A549 (cell line): ENCODE data around the gene MARK1. TPM values are rescaled to one million over a fixed set of nuclear protein-coding genes. Genes with fewer than 3 reads are reported as not detected.

Experiments
- ATAC-seq, 2 experiments: fragments of 200-7000 bp in 1 of 2; fragments of >200 bp in 1 of 2; cut with Nextera tagmentation in 1 of 2; cut with Tn5 transposase in 1 of 2; 3 replicates each; pipeline versions ENCODE4 v1.8.0 to v1.9.1; 2018 to 2020; ENCODE audit warnings: mild to moderate bottlenecking in 1 of 2, moderate library complexity in 1 of 2
- CTCF ChIA-PET: fragments of 300-600 bp; sonication (Branson Sonifier 250); formaldehyde crosslinking; extraction: SDS; loops from one replicate; lab custom pipeline; 2021; ENCODE audit warnings: antibody characterized with exemption, inconsistent platforms; lab: Yijun Ruan, JAX
- POLR2A ChIA-PET: fragments of 350-600 bp; formaldehyde crosslinking; extraction: SDS; loops from one replicate; lab custom pipeline; 2021; ENCODE audit warnings: antibody characterized with exemption, inconsistent platforms; lab: Yijun Ruan, JAX
- DNase-seq, 2 experiments: peaks; one replicate each; pipeline versions ENCODE4 v3.0.0 to v3.0.0-alpha.2; 2011 to 2016; ENCODE audit warnings: low read depth in 1 of 2, low spot score in 1 of 2
- FAIRE-seq: peaks from 2 replicates; lab custom pipeline; 2011; peaks lifted over from hg19 to GRCh38; lab: Jason Lieb, UNC
- H3K27ac ChIP-seq, 2 experiments: fragments of >200 bp; sonication (Bioruptor Twin); formaldehyde crosslinking; 3 replicates each; pipeline ENCODE4 v1.5.1; 2016 to 2017
- H3K4me1 ChIP-seq: fragments of >200 bp; sonication (Bioruptor Twin); formaldehyde crosslinking; 3 replicates; pipeline ENCODE4 v1.6.1; 2016
- H3K4me2 ChIP-seq: fragments of >200 bp; sonication (Bioruptor Twin); formaldehyde crosslinking; 3 replicates; pipeline ENCODE4 v1.6.1; 2016
- H3K4me3 ChIP-seq: fragments of >200 bp; sonication (Bioruptor Twin); formaldehyde crosslinking; 3 replicates; pipeline ENCODE4 v1.5.1; 2016
- H3K9me3 ChIP-seq: fragments of >200 bp; sonication (Bioruptor Twin); formaldehyde crosslinking; 3 replicates; pipeline ENCODE4 v1.6.1; 2016
- ATOH8 ChIP-seq: fragments of 250-450 bp; sonication (Bioruptor Pico); IDR thresholded peaks from 2 replicates; pipeline ENCODE4 v1.5.0; 2020; ENCODE audit warnings: low read depth, mild to moderate bottlenecking, moderate library complexity
- CBX2 ChIP-seq: fragments of 200-600 bp; sonication (generic); IDR thresholded peaks from 2 replicates; pipeline ENCODE4 v1.6.1; 2016; ENCODE audit warnings: low read depth, mild to moderate bottlenecking, borderline replicate concordance
- CBX8 ChIP-seq: fragments of 200-600 bp; sonication (generic); IDR thresholded peaks from 2 replicates; pipeline ENCODE4 v1.6.1; 2016
- CEBPB ChIP-seq, 2 experiments: fragments of >200 bp in 1 of 2; sonication (Bioruptor Twin) in 1 of 2; formaldehyde crosslinking in 1 of 2; IDR thresholded peaks; 2 replicates each; pipeline ENCODE4 v1.6.1; 2012 to 2016
- EHF ChIP-seq: fragments of 250-450 bp; sonication (Bioruptor Pico); IDR thresholded peaks from 2 replicates; pipeline ENCODE4 v1.5.0; 2020; ENCODE audit warnings: mild to moderate bottlenecking
- EHMT2 ChIP-seq: fragments of 200-600 bp; sonication (generic); IDR thresholded peaks from 2 replicates; pipeline ENCODE4 v1.6.1; 2016; ENCODE audit warnings: antibody characterized with exemption, low read depth, mild to moderate bottlenecking, moderate library complexity
- FOSB ChIP-seq: fragments of 250-450 bp; sonication (Bioruptor Pico); IDR thresholded peaks from 2 replicates; pipeline ENCODE4 v1.5.0; 2020; ENCODE audit warnings: mild to moderate bottlenecking, moderate library complexity
- HDAC2 ChIP-seq: fragments of 200-600 bp; sonication (generic); IDR thresholded peaks from 2 replicates; pipeline ENCODE4 v1.6.1; 2016
- HOXB13 ChIP-seq: fragments of 250-450 bp; sonication (Bioruptor Pico); IDR thresholded peaks from 2 replicates; pipeline ENCODE4 v1.5.0; 2020; ENCODE audit warnings: low read depth, mild to moderate bottlenecking, moderate library complexity
- JUN ChIP-seq, 2 experiments: fragments of >200 bp; sonication (Bioruptor Twin); formaldehyde crosslinking; IDR thresholded peaks; 2 replicates in 1 of 2; 3 replicates in 1 of 2; pipeline ENCODE4 v1.6.1; 2016 to 2017
- MAFK ChIP-seq: fragments of 450-650 bp; IDR thresholded peaks from 2 replicates; pipeline ENCODE4 v1.6.1; 2014; ENCODE audit not compliant: partially characterized antibody
- MAZ ChIP-seq: fragments of 150-350 bp; IDR thresholded peaks from 2 replicates; pipeline ENCODE4 v1.6.1; 2014; ENCODE audit warnings: antibody characterized with exemption, low read depth, low read length, borderline replicate concordance
- MYC ChIP-seq: IDR thresholded peaks from 2 replicates; pipeline ENCODE4 v1.6.1; 2012; ENCODE audit warnings: mild to moderate bottlenecking, inconsistent platforms, low read length, improper control_type of control experiment, borderline replicate concordance
- POLR2A ChIP-seq: IDR thresholded peaks from 2 replicates; pipeline ENCODE4 v1.6.1; 2012; ENCODE audit warnings: mild to moderate bottlenecking, low read length
- POLR2AphosphoS2 ChIP-seq: conservative IDR thresholded peaks from 2 replicates; pipeline ENCODE4 v1.6.1; 2012; ENCODE audit warnings: low read length, improper control_type of control experiment, inconsistent platforms
- RAD21 ChIP-seq, 2 experiments: fragments of >200 bp in 1 of 2; sonication (Bioruptor Twin) in 1 of 2; formaldehyde crosslinking in 1 of 2; IDR thresholded peaks in 1 of 2; conservative IDR thresholded peaks in 1 of 2; 2 replicates in 1 of 2; 3 replicates in 1 of 2; pipeline ENCODE4 v1.6.1; 2012 to 2018; ENCODE audit warnings: inconsistent platforms in 1 of 2
- RCOR1 ChIP-seq: fragments of 150-350 bp; IDR thresholded peaks from 2 replicates; pipeline ENCODE4 v1.6.1; 2014; ENCODE audit warnings: antibody characterized with exemption, low read length, low read depth
- RFX5 ChIP-seq: fragments of 450-650 bp; IDR thresholded peaks from 2 replicates; pipeline ENCODE4 v1.7.1; 2014; ENCODE audit warnings: antibody characterized with exemption, mild to moderate bottlenecking, moderate library complexity
- RNF2 ChIP-seq: fragments of 200-600 bp; sonication (generic); IDR thresholded peaks from 2 replicates; pipeline ENCODE4 v1.6.1; 2016; ENCODE audit warnings: low read depth, mild to moderate bottlenecking, antibody characterized with exemption, moderate library complexity, borderline replicate concordance
- SREBF2 ChIP-seq: fragments of 450-650 bp; IDR thresholded peaks from 2 replicates; pipeline ENCODE4 v1.6.1; 2014; ENCODE audit warnings: mild to moderate bottlenecking, moderate library complexity
- TFCP2L1 ChIP-seq: fragments of 250-450 bp; sonication (Bioruptor Pico); IDR thresholded peaks from 2 replicates; pipeline ENCODE4 v1.5.0; 2021; ENCODE audit warnings: mild to moderate bottlenecking
- USF2 ChIP-seq: fragments of 450-650 bp; IDR thresholded peaks from 2 replicates; pipeline ENCODE4 v1.6.1; 2014; ENCODE audit warnings: antibody characterized with exemption
- ZC3H11A ChIP-seq: fragments of 450-650 bp; IDR thresholded peaks from 2 replicates; pipeline ENCODE4 v1.6.1; 2014; ENCODE audit warnings: antibody characterized with exemption, mild to moderate bottlenecking
- ZFP36 ChIP-seq: fragments of 450-650 bp; IDR thresholded peaks from 2 replicates; pipeline ENCODE4 v1.6.1; 2014; ENCODE audit warnings: borderline replicate concordance; ENCODE audit not compliant: partially characterized antibody
- WGBS: methylation state at CpG from one replicate; pipeline ENCODE4 v1.1.6; 2017; ENCODE audit errors: missing lambda C conversion rate; 5-methylcytosine and 5-hydroxymethylcytosine counted together
- polyA plus RNA-seq, 4 experiments: library from polyadenylated mRNA; depleted of rRNA in 3 of 4; stranded (reverse); fragments of >200 nt; fragmentation: RNase III in 1 of 4; extraction: RNeasy Plus Mini Kit Qiagen cat#74134 plus additional on column Dnase treatment in 1 of 4; gene quantifications; 2 replicates in 3 of 4; 3 replicates in 1 of 4; pipeline ENCODE4 v1.2.3, GENCODE V29; 2011 to 2017
- TF ChIP-seq, protein P1 (sequence below): fragments of 150-350 bp; IDR thresholded peaks from 2 replicates; pipeline ENCODE4 v1.6.1; 2014; ENCODE audit warnings: low read depth, mild to moderate bottlenecking, low read length
- TF ChIP-seq, protein P2 (sequence below): IDR thresholded peaks from 2 replicates; pipeline ENCODE4 v1.6.1; 2012

MARK1 gene
- polyA plus RNA-seq, 2 of the 4 experiments (the other 2 are of a cell fraction): 0.03 to 0.05 TPM

DNA sequence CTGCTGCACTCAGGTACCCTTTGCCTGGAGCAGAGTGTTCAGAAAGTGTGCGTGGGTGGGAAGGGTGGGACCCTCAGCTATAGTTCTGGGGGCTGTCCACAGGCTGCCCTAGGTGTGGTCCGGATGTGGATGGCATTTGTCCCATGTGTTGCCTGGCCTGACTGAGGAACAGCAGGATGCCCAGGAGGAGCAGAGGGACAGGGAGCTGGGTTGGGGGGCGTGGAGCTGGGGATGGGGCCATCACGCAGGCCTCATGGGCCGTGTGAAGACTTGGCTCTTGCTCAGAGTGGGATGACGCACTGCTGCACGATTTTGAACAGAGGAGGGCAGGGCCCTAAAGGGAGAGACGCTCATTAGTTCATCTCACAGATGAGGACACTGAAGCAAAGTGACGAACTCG is 179.2 kb downstream of the MARK1 start:
- Histone ChIP-seq H3K4me1 (no peaks in the 10 kb centered on the region), H3K4me3 (no peak overlapping the region), H3K9me3 (0 out of 3 replicates have a peak, but pooled peaks cover 4% of the 10 kb centered on the region), H3K4me2 (no peak overlapping the region), H3K27ac (no peak overlapping the region)
- ATAC-seq (no peak), FAIRE-seq (no peak), DNase-seq (no peak)
- WGBS: 73% methylated on average over 9 of the region's 10 CpGs
- POLR2A ChIA-PET: no interaction called here
- TF ChIP-seq ZFP36 (no peak), MYC (no peak), MAZ (no peak), FOSB (CRISPR knock-in tag) (no peak), RFX5 (no peak), USF2 (no peak), TFCP2L1 (CRISPR knock-in tag) (no peak), RCOR1 (no peak), SREBF2 (no peak), CBX8 (no peak), MAFK (no peak), RNF2 (no peak), POLR2AphosphoS2 (no peak)
- CTCF ChIA-PET: interaction anchor here (2.0 kb wide), 1 partner anchor 26 kb away, joined by 9 read pairs; no protein-coding TSS in a partner anchor

GRCh38 chr1:220708244-220708643 is 180.3 kb downstream of the MARK1 start:
- Histone ChIP-seq H3K9me3 (no peaks in the 10 kb centered on the region), H3K4me2 (no peak overlapping the region), H3K4me1 (no peaks in the 10 kb centered on the region), H3K4me3 (no peak overlapping the region), H3K27ac (no peak overlapping the region)
- ATAC-seq (no peak), FAIRE-seq (no peak), DNase-seq (no peak)
- ChIA-PET POLR2A (no interaction called here), CTCF (interaction anchor here (2.0 kb wide), 1 partner anchor 25 kb away, joined by 9 read pairs; no protein-coding TSS in a partner anchor)
- TF ChIP-seq ATOH8 (CRISPR knock-in tag) (no peak), RAD21 (conservative IDR thresholded peaks at IDR 0.05 in 1 of 2, IDR thresholded peaks at IDR 0.05 in 1 of 2) (no peak), CBX2 (no peak), ZC3H11A (no peak), CEBPB (IDR thresholded peaks at IDR 0.05) (no peak), JUN (IDR thresholded peaks at IDR 0.05) (no peak), FOSB (CRISPR knock-in tag) (no peak), RCOR1 (no peak), MAFK (no peak), HOXB13 (CRISPR knock-in tag) (no peak), HDAC2 (no peak), EHF (CRISPR knock-in tag) (no peak), EHMT2 (no peak), POLR2A (no peak), RFX5 (no peak)
- TF ChIP-seq, protein P1, sequence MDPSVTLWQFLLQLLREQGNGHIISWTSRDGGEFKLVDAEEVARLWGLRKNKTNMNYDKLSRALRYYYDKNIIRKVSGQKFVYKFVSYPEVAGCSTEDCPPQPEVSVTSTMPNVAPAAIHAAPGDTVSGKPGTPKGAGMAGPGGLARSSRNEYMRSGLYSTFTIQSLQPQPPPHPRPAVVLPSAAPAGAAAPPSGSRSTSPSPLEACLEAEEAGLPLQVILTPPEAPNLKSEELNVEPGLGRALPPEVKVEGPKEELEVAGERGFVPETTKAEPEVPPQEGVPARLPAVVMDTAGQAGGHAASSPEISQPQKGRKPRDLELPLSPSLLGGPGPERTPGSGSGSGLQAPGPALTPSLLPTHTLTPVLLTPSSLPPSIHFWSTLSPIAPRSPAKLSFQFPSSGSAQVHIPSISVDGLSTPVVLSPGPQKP: no peak
- TF ChIP-seq, protein P2, sequence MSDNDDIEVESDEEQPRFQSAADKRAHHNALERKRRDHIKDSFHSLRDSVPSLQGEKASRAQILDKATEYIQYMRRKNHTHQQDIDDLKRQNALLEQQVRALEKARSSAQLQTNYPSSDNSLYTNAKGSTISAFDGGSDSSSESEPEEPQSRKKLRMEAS: no peak
- WGBS: 53% methylated on average over 4 of the region's 4 CpGs
